ENCODE data around the gene TRAT1.

TRAT1 gene

GRCh38 chr3:108830991-108831614 lies 8.5 kb downstream of the TRAT1 start:
- H3K4me3 Mint-ChIP-seq: no peak overlapping the region

GRCh38 chr3:108833611-108834010 lies 11.0 kb downstream of the TRAT1 start:
- no peak for DNase-seq
- Mint-ChIP-seq H3K9me3 (no peaks in the 10 kb centered on the region), H3K4me1 (no peaks in the 10 kb centered on the region), H3K4me3 (no peak overlapping the region), H3K27ac (no peak overlapping the region), H3K36me3 (no peaks in the 10 kb centered on the region), H3K27me3 (peaks cover 0 to 5% of the 10 kb centered on the region in 2 donors)
- no peak for ATAC-seq (replicated peaks)

More at GRCh38 chr3:108830991-108831614, 8.5 kb downstream of the TRAT1 start:
- Mint-ChIP-seq H3K4me1 (no peaks in the 10 kb centered on the region), H3K36me3 (no peaks in the 10 kb centered on the region), H3K27ac (no peak overlapping the region), H3K27me3 (peaks cover 0 to 1% of the 10 kb centered on the region in 2 donors), H3K9me3 (no peaks in the 10 kb centered on the region)
- no peak for DNase-seq
- ATAC-seq (replicated peaks): no peak

GRCh38 chr3:108834551-108834950 lies 12.0 kb downstream of the TRAT1 start:
- Mint-ChIP-seq H3K4me3 (no peak overlapping the region), H3K4me1 (no peaks in the 10 kb centered on the region), H3K27ac (no peak overlapping the region), H3K27me3 (peaks cover 0 to 5% of the 10 kb centered on the region in 2 donors), H3K36me3 (no peaks in the 10 kb centered on the region), H3K9me3 (no peaks in the 10 kb centered on the region)
- ATAC-seq (replicated peaks) (no peak), DNase-seq (no peak)

GRCh38 chr3:108835101-108835500 lies 12.5 kb downstream of the TRAT1 start:
- ATAC-seq (replicated peaks) (no peak), DNase-seq (no peak)
- Mint-ChIP-seq H3K4me3 (no peak overlapping the region), H3K27ac (no peak overlapping the region), H3K36me3 (no peaks in the 10 kb centered on the region), H3K4me1 (no peaks in the 10 kb centered on the region), H3K27me3 (peaks cover 0 to 5% of the 10 kb centered on the region in 2 donors), H3K9me3 (no peaks in the 10 kb centered on the region)

- H3K4me1 Mint-ChIP-seq: no peaks in the 10 kb centered on the region
- H3K27ac Mint-ChIP-seq: no peak overlapping the region
- H3K36me3 Mint-ChIP-seq: no peaks in the 10 kb centered on the region
- ATAC-seq (replicated peaks) (no peak), DNase-seq (no peak)
- peaks cover 4 to 5% of the 10 kb centered on the region in 2 donors for H3K27me3 Mint-ChIP-seq
- H3K9me3 Mint-ChIP-seq: no peaks in the 10 kb centered on the region
- no peak overlapping the region for H3K4me3 Mint-ChIP-seq
These were observed 15.8 kb downstream of the TRAT1 start for GRCh38 chr3:108838436-108838835.

GRCh38 chr3:108845709-108846293 lies 23.2 kb downstream of the TRAT1 start:
- ATAC-seq (replicated peaks) (no peak), DNase-seq (no peak)
- no peaks in the 10 kb centered on the region for H3K36me3 Mint-ChIP-seq
- no peaks in the 10 kb centered on the region for H3K4me1 Mint-ChIP-seq
- no peaks in the 10 kb centered on the region for H3K9me3 Mint-ChIP-seq
- H3K27me3 Mint-ChIP-seq: peaks cover 0 to 4% of the 10 kb centered on the region in 2 donors
- H3K27ac Mint-ChIP-seq: no peak overlapping the region
- no peak overlapping the region for H3K4me3 Mint-ChIP-seq

GRCh38 chr3:108847187-108847586 lies 24.6 kb downstream of the TRAT1 start:
- Mint-ChIP-seq H3K27ac (no peak overlapping the region), H3K27me3 (no peaks in the 10 kb centered on the region), H3K4me1 (no peaks in the 10 kb centered on the region), H3K9me3 (no peaks in the 10 kb centered on the region), H3K36me3 (no peaks in the 10 kb centered on the region), H3K4me3 (no peak overlapping the region)
- ATAC-seq (replicated peaks): no peak
- DNase-seq: no peak

- Mint-ChIP-seq H3K4me3 (no peak overlapping the region), H3K4me1 (no peaks in the 10 kb centered on the region), H3K9me3 (no peaks in the 10 kb centered on the region), H3K27me3 (no peaks in the 10 kb centered on the region), H3K36me3 (no peaks in the 10 kb centered on the region), H3K27ac (no peak overlapping the region)
- DNase-seq (no peak), ATAC-seq (replicated peaks) (no peak)
These were observed 26.5 kb downstream of the TRAT1 start for GRCh38 chr3:108849075-108849474.

GRCh38 chr3:108861401-108861800 lies 38.8 kb downstream of the TRAT1 start:
- Mint-ChIP-seq H3K27ac (no peak overlapping the region), H3K9me3 (no peaks in the 10 kb centered on the region), H3K27me3 (no peaks in the 10 kb centered on the region), H3K36me3 (no peaks in the 10 kb centered on the region), H3K4me1 (peaks cover 0 to 4% of the 10 kb centered on the region in 2 donors), H3K4me3 (no peak overlapping the region)
- DNase-seq (no peak), ATAC-seq (replicated peaks) (no peak)

GRCh38 chr3:108862865-108863798 lies 40.5 kb downstream of the TRAT1 start:
- DNase-seq (no peak), ATAC-seq (replicated peaks) (peak; percentile 38 to 65)
- H3K4me1 Mint-ChIP-seq: peaks cover 0 to 4% of the 10 kb centered on the region in 2 donors
- H3K36me3 Mint-ChIP-seq: no peaks in the 10 kb centered on the region
- no peaks in the 10 kb centered on the region for H3K9me3 Mint-ChIP-seq
- H3K27me3 Mint-ChIP-seq: no peaks in the 10 kb centered on the region
- H3K4me3 Mint-ChIP-seq: no peak overlapping the region
- peak overlapping the region; percentile 16 for H3K27ac Mint-ChIP-seq

- peaks cover 0 to 4% of the 10 kb centered on the region in 2 donors for H3K4me1 Mint-ChIP-seq
- no peak overlapping the region for H3K4me3 Mint-ChIP-seq
- no peak overlapping the region for H3K27ac Mint-ChIP-seq
- no peaks in the 10 kb centered on the region for H3K36me3 Mint-ChIP-seq
- H3K27me3 Mint-ChIP-seq: no peaks in the 10 kb centered on the region
- DNase-seq (no peak), ATAC-seq (replicated peaks) (no peak)
- no peaks in the 10 kb centered on the region for H3K9me3 Mint-ChIP-seq
These were observed 41.2 kb downstream of the TRAT1 start for GRCh38 chr3:108863799-108864135.

- DNase-seq (no peak), ATAC-seq (replicated peaks) (no peak)
These were observed 55.3 kb downstream of the TRAT1 start for GRCh38 chr3:108877901-108878300.

GRCh38 chr3:108879915-108880314 lies 57.3 kb downstream of the TRAT1 start:
- DNase-seq: no peak
- H3K4me3 Mint-ChIP-seq: no peak overlapping the region
- no peak for ATAC-seq (replicated peaks)
- no peaks in the 10 kb centered on the region for H3K4me1 Mint-ChIP-seq
- no peaks in the 10 kb centered on the region for H3K9me3 Mint-ChIP-seq
- H3K27me3 Mint-ChIP-seq: peaks cover 4 to 6% of the 10 kb centered on the region in 2 donors
- H3K27ac Mint-ChIP-seq: no peak overlapping the region
- no peaks in the 10 kb centered on the region for H3K36me3 Mint-ChIP-seq

More at GRCh38 chr3:108877901-108878300, 55.3 kb downstream of the TRAT1 start:
- no peaks in the 10 kb centered on the region for H3K4me1 Mint-ChIP-seq
- H3K27ac Mint-ChIP-seq: no peak overlapping the region
- no peaks in the 10 kb centered on the region for H3K36me3 Mint-ChIP-seq
- peaks cover 4 to 6% of the 10 kb centered on the region in 2 donors for H3K27me3 Mint-ChIP-seq
- no peaks in the 10 kb centered on the region for H3K9me3 Mint-ChIP-seq
- H3K4me3 Mint-ChIP-seq: no peak overlapping the region

- ATAC-seq (replicated peaks) (no peak), DNase-seq (no peak)
- no peak overlapping the region for H3K4me3 Mint-ChIP-seq
- no peaks in the 10 kb centered on the region for H3K36me3 Mint-ChIP-seq
- peaks cover 4 to 6% of the 10 kb centered on the region in 2 donors for H3K27me3 Mint-ChIP-seq
- no peaks in the 10 kb centered on the region for H3K4me1 Mint-ChIP-seq
- no peak overlapping the region for H3K27ac Mint-ChIP-seq
- H3K9me3 Mint-ChIP-seq: no peaks in the 10 kb centered on the region
These were observed 60.2 kb downstream of the TRAT1 start for GRCh38 chr3:108882762-108883161.

- Mint-ChIP-seq H3K4me1 (no peaks in the 10 kb centered on the region), H3K27me3 (peaks cover 4 to 6% of the 10 kb centered on the region in 2 donors), H3K9me3 (no peaks in the 10 kb centered on the region), H3K36me3 (no peaks in the 10 kb centered on the region), H3K4me3 (no peak overlapping the region), H3K27ac (no peak overlapping the region)
- no peak for ATAC-seq (replicated peaks)
- DNase-seq: no peak
These were observed 60.8 kb downstream of the TRAT1 start for GRCh38 chr3:108883373-108883772.
